Mesothelial cell of epicardium (in vitro differentiated cells): ENCODE results near the gene TRIM29. TPM values are rescaled to one million over a fixed set of nuclear protein-coding genes. Genes with fewer than 3 reads are reported as not detected.

Experiments
- DNase-seq, 2 experiments: peaks; one replicate each; pipeline ENCODE4 v3.0.0; 2021; ENCODE audit warnings: low spot score in 2 of 2; ENCODE audit not compliant: unreplicated experiment in 2 of 2
- H3K27ac Mint-ChIP-seq: 2 replicates; pipeline ENCODE4 v1.8.0; 2021; ENCODE audit warnings: mixed read lengths
- H3K27me3 Mint-ChIP-seq: 2 replicates; pipeline ENCODE4 v1.8.0; 2021; ENCODE audit warnings: low read depth, mixed read lengths
- H3K36me3 Mint-ChIP-seq: 2 replicates; pipeline ENCODE4 v1.8.0; 2021; ENCODE audit warnings: mixed read lengths
- H3K4me1 Mint-ChIP-seq: 2 replicates; pipeline ENCODE4 v1.8.0; 2021; ENCODE audit warnings: mixed read lengths
- H3K4me3 Mint-ChIP-seq: 2 replicates; pipeline ENCODE4 v1.8.0; 2021; ENCODE audit warnings: mild to moderate bottlenecking, moderate library complexity, mixed read lengths
- H3K9me3 Mint-ChIP-seq: 2 replicates; pipeline ENCODE4 v1.8.0; 2021; ENCODE audit warnings: mixed read lengths
- total RNA-seq: library from RNA; stranded (reverse); gene quantifications from 3 replicates; pipeline ENCODE4 v1.2.1, GENCODE V29; 2021
- TF ChIP-seq, protein P1 (sequence below): fragments of 200-600 bp; sonication (generic); IDR thresholded peaks from one replicate; pipeline ENCODE4 v1.5.0; 2021; ENCODE audit warnings: antibody characterized with exemption; ENCODE audit not compliant: unreplicated experiment

TRIM29 gene
- total RNA-seq, 1 donor from 2014 or later = 7.9 TPM

DNA sequence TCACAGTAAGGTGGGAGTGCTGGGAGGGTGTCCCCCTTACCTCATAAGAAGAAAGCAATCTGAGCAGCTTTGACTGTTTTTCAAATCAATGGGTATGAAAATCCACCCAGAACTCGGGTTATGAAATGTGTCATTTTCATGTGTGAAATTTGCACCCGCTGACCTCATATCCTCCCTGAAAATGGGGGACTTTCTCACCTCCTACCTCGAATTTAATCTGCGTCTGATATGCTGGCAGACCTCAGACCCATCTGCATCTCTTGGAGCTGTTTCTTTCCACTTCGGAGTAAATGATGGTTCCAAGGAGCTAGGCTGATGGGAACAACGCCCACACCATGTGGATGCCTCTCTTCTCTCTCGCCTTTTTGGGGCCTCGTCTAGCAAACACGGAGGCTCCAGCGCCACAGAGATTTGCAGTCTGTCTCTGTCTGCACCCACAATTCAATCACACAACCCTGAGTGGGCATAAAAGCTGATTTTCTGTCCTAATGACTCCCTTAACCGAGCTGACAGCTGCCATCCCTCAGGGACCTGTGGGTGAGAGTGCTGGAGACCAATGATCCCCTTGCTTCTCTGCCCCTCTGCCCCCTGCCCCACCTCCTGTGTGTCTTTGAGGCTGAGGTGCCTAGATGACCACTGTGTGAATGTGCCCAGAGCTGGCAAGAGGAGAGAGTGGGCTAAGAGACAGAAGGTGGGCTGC lies 71.0 kb downstream of the TRIM29 start:
- no peak overlapping the region for H3K4me3 Mint-ChIP-seq
- TF ChIP-seq, protein P1, sequence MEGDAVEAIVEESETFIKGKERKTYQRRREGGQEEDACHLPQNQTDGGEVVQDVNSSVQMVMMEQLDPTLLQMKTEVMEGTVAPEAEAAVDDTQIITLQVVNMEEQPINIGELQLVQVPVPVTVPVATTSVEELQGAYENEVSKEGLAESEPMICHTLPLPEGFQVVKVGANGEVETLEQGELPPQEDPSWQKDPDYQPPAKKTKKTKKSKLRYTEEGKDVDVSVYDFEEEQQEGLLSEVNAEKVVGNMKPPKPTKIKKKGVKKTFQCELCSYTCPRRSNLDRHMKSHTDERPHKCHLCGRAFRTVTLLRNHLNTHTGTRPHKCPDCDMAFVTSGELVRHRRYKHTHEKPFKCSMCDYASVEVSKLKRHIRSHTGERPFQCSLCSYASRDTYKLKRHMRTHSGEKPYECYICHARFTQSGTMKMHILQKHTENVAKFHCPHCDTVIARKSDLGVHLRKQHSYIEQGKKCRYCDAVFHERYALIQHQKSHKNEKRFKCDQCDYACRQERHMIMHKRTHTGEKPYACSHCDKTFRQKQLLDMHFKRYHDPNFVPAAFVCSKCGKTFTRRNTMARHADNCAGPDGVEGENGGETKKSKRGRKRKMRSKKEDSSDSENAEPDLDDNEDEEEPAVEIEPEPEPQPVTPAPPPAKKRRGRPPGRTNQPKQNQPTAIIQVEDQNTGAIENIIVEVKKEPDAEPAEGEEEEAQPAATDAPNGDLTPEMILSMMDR = no peak
- H3K4me1 Mint-ChIP-seq = peaks cover 65% of the 10 kb centered on the region
- no peaks in the 10 kb centered on the region for H3K27me3 Mint-ChIP-seq
- H3K27ac Mint-ChIP-seq = no peak overlapping the region
- no peaks in the 10 kb centered on the region for H3K36me3 Mint-ChIP-seq
- no peaks in the 10 kb centered on the region for H3K9me3 Mint-ChIP-seq
- no peak for DNase-seq

DNA sequence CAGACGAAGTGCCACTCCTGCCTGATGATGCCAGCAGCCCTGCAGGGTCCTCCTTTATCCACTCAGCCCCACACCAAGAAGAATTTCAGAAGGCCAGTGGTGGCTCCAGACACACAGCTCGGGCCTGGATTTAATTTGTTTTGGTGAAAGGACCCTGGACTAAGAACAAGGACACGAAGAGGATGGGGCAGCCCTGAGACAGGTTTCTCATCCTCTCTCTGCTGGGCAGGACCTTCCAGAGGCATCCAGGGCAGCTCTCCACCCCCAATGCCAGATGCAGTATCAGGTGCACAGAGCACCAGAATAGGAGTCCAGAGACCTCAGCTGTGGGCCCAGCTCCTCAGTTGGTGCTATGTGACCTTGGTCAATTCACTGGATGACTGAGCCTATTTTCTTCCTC lies 72.0 kb downstream of the TRIM29 start:
- DNase-seq = no peak
- TF ChIP-seq, protein P1 = no peak
- no peaks in the 10 kb centered on the region for H3K27me3 Mint-ChIP-seq
- no peak overlapping the region for H3K4me3 Mint-ChIP-seq
- peak overlapping the region; percentile 32 for H3K27ac Mint-ChIP-seq
- H3K36me3 Mint-ChIP-seq = no peaks in the 10 kb centered on the region
- no peaks in the 10 kb centered on the region for H3K9me3 Mint-ChIP-seq
- peaks cover 74% of the 10 kb centered on the region for H3K4me1 Mint-ChIP-seq

DNA sequence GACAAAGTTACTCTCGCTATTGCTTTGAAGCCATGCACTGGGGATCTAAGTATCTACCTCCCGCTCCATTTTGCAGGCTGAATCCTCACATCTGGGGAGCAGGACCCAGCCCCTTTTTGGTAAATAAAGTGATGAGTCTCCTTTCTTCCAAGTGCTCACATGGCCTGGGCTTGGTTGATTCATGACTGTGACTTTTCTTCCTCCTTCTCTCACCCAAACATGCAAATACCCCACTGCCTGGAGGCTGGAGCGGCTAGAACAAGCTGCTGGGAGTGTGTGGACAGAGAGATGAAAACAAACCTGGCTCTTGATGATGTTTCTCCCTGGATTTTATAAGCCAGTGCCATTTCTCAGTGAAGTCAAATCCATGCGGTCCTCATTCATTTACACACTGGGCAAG lies 72.7 kb downstream of the TRIM29 start:
- Mint-ChIP-seq H3K9me3 (no peaks in the 10 kb centered on the region), H3K4me3 (no peak overlapping the region), H3K4me1 (peaks cover 81% of the 10 kb centered on the region), H3K36me3 (no peaks in the 10 kb centered on the region), H3K27ac (peak overlapping the region; percentile 32), H3K27me3 (no peaks in the 10 kb centered on the region)
- TF ChIP-seq, protein P1 = no peak
- DNase-seq = no peak

DNA sequence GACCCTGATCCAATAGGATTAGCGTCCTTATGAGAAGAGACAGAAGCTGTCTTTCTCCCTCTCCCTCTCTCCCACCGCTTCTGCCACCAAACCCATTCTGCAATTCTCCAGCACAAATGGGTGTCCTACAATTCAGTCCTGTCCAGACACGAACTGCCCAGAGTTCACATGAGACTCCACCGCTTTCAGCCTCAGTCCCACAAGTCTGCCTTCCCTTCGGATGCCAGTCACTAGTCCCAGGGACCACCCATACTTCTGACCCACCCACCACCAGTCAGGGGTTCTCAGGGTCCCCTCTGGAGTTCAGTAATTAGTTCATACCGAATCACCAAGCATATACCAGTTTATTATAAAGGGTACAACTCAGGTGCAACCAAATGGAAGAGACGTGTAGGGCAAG lies 73.6 kb downstream of the TRIM29 start:
- no peaks in the 10 kb centered on the region for H3K36me3 Mint-ChIP-seq
- peaks cover 90% of the 10 kb centered on the region for H3K4me1 Mint-ChIP-seq
- TF ChIP-seq, protein P1 = no peak
- H3K27me3 Mint-ChIP-seq = no peaks in the 10 kb centered on the region
- no peaks in the 10 kb centered on the region for H3K9me3 Mint-ChIP-seq
- no peak overlapping the region for H3K4me3 Mint-ChIP-seq
- no peak for DNase-seq
- peak overlapping the region; percentile 98 for H3K27ac Mint-ChIP-seq

DNA sequence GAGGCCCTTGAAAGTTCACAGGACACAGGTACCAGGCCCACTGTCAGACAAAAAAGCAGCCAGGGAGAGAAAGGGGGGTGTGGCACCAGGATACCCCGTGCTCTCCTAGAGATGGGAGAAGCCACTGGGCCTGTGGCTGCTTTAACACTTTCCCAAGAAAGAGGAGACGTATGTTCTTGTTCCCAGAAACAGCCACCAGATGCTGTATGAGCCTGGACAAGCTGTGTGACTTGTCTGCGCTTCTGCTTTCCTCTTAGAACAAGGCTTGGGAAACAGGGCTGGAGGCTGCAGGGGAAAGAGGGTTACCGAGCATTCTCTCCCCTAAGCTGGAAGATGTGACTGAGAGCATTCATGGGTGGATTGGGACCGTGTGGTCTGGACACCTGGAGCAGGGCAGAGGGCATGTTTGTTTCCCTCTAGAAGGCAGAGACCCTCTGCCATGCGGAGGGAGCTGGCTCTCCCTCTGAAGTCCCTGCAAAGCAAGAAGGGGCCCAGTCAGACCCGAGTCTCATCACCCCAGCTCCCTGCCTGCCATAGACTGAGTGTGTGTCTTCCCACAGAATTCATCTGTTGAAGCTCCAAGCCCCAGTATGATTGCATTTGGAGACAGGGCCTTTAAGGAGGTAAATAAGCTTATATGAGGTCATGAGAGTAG lies 74.1 kb downstream of the TRIM29 start:
- TF ChIP-seq, protein P1 = no peak
- peaks cover 91% of the 10 kb centered on the region for H3K4me1 Mint-ChIP-seq
- H3K36me3 Mint-ChIP-seq = no peaks in the 10 kb centered on the region
- no peaks in the 10 kb centered on the region for H3K9me3 Mint-ChIP-seq
- H3K27me3 Mint-ChIP-seq = no peaks in the 10 kb centered on the region
- H3K4me3 Mint-ChIP-seq = no peak overlapping the region
- no peak for DNase-seq
- peak overlapping the region; percentile 98 for H3K27ac Mint-ChIP-seq
